CD4-positive, alpha-beta memory T cell (primary cell): ENCODE measurements around the gene GAPDH. TPM values are rescaled to one million over a fixed set of nuclear protein-coding genes. Genes with fewer than 3 reads are reported as not detected.

Experiments
- CTCF ChIA-PET: fragments of 350-600 bp; sonication (Branson Sonifier 250); formaldehyde crosslinking; loops from one replicate; lab custom pipeline; 2021; ENCODE audit warnings: inconsistent platforms; ENCODE audit not compliant: partially characterized antibody; lab: Charles Lee
- POLR2A ChIA-PET: fragments of 350-600 bp; sonication (Branson Sonifier 250); formaldehyde crosslinking; loops from one replicate; lab custom pipeline; 2021; ENCODE audit not compliant: partially characterized antibody; lab: Charles Lee
- DNase-seq, 5 donors: peaks; one replicate each; pipeline versions ENCODE4 v3.0.0 to v3.0.0-alpha.2; 2020 to 2022; ENCODE audit warnings: mixed read lengths in 1 of 5
- H3K27ac ChIP-seq: one replicate; pipeline ENCODE4 v1.7.0; 2013; ENCODE audit warnings: low read depth, low read length
- H3K27me3 ChIP-seq: 2 replicates; pipeline ENCODE4 v1.7.0; 2013; ENCODE audit warnings: mild to moderate bottlenecking, low read length, moderate library complexity; ENCODE audit not compliant: insufficient read depth
- H3K36me3 ChIP-seq: 2 replicates; pipeline ENCODE4 v1.7.0; 2013; ENCODE audit warnings: mild to moderate bottlenecking, low read length, moderate library complexity; ENCODE audit not compliant: insufficient read depth
- H3K4me1 ChIP-seq: 2 replicates; pipeline ENCODE4 v1.7.0; 2013; ENCODE audit warnings: mild to moderate bottlenecking, low read length, moderate library complexity; ENCODE audit not compliant: insufficient read depth
- H3K4me3 ChIP-seq, 2 donors: one replicate each; pipeline ENCODE4 v1.7.0; 2013; ENCODE audit warnings: low read length in 2 of 2, mild to moderate bottlenecking in 1 of 2
- H3K9me3 ChIP-seq, 2 donors: one replicate each; pipeline ENCODE4 v1.7.0; 2013; ENCODE audit warnings: low read length in 2 of 2, control low read depth in 1 of 2; ENCODE audit not compliant: control insufficient read depth in 1 of 2
- H3K27ac Mint-ChIP-seq, 7 donors: one replicate each; pipeline ENCODE4 v1.8.0; 2020 to 2021; ENCODE audit warnings: mixed read lengths in 7 of 7, mild to moderate bottlenecking in 6 of 7, inconsistent platforms in 3 of 7, moderate library complexity in 3 of 7
- H3K27me3 Mint-ChIP-seq, 2 donors: one replicate each; pipeline ENCODE4 v1.8.0; 2020 to 2021; ENCODE audit warnings: mixed read lengths in 2 of 2
- H3K36me3 Mint-ChIP-seq, 2 donors: one replicate each; pipeline ENCODE4 v1.8.0; 2020 to 2021; ENCODE audit warnings: mixed read lengths in 2 of 2, inconsistent platforms in 1 of 2, mild to moderate bottlenecking in 1 of 2
- H3K4me1 Mint-ChIP-seq, 4 donors: one replicate each; pipeline ENCODE4 v1.8.0; 2020 to 2021; ENCODE audit warnings: mixed read lengths in 4 of 4, mild to moderate bottlenecking in 1 of 4
- H3K4me3 Mint-ChIP-seq, 8 donors: one replicate each; pipeline ENCODE4 v1.8.0; 2020 to 2021; ENCODE audit warnings: mixed read lengths in 8 of 8, mild to moderate bottlenecking in 7 of 8, moderate library complexity in 6 of 8, inconsistent platforms in 3 of 8
- H3K9me3 Mint-ChIP-seq, 8 donors: one replicate each; pipeline ENCODE4 v1.8.0; 2020 to 2021; ENCODE audit warnings: mixed read lengths in 8 of 8, mild to moderate bottlenecking in 5 of 8, inconsistent platforms in 3 of 8, moderate library complexity in 1 of 8
- intact Hi-C: fragments of 100-400 bp; cut with micrococcal nuclease; formaldehyde crosslinking; loops from one replicate; pipeline ENCODE4 v1.15.1; 2023
- polyA plus RNA-seq, 2 donors: library from polyadenylated mRNA; unstranded; fragments of 300-500 nt; fragmentation: Illumina TruSeq; gene quantifications; one replicate each; pipeline ENCODE4 v1.2.3, GENCODE V29; 2021
- total RNA-seq, 2 experiments: library from RNA; stranded (reverse); gene quantifications; one replicate each; pipeline ENCODE4 v1.2.3, GENCODE V29; 2021

The GAPDH gene
- total and polyA plus RNA-seq, 4 experiments from 2014 or later: 474 to 2,185 (median 1,163) TPM

- Mint-ChIP-seq H3K4me1 (peaks cover 18 to 37% (median 26%) of the 10 kb centered on the region in 4 donors), H3K27me3 (no peaks in the 10 kb centered on the region), H3K4me3 (no peak overlapping the region), H3K36me3 (peaks cover 29 to 63% of the 10 kb centered on the region in 2 donors), H3K9me3 (no peaks in the 10 kb centered on the region), H3K27ac (peak overlapping the region in 2 of 7 donors; percentile 38 to 72)
- intact Hi-C loops: no loop called here
- H3K27me3 ChIP-seq: no peaks in the 10 kb centered on the region
- H3K4me3 ChIP-seq: no peak overlapping the region
- H3K9me3 ChIP-seq: no peaks in the 10 kb centered on the region
- H3K36me3 ChIP-seq: peaks cover 52% of the 10 kb centered on the region
- no peak for DNase-seq
- CTCF ChIA-PET: interaction anchor here (1.0 to 7.0 kb wide), 3 partner anchors 11 to 186 kb away, joined by 3 to 88 read pairs (median 61); partner anchors contain the start of gene GAPDH
- POLR2A ChIA-PET: interaction anchor here (6.3 kb wide), 1 partner anchor 12 kb away, joined by 66 read pairs; no protein-coding TSS in a partner anchor
- peaks cover 27% of the 10 kb centered on the region for H3K4me1 ChIP-seq
- H3K27ac ChIP-seq: no peak overlapping the region
Observed at GRCh38 chr12:6548966-6549683, 14.8 kb downstream of the GAPDH start.

GRCh38 chr12:6549684-6550151 lies 15.4 kb downstream of the GAPDH start:
- no peaks in the 10 kb centered on the region for H3K9me3 ChIP-seq
- H3K36me3 Mint-ChIP-seq: peaks cover 25 to 64% of the 10 kb centered on the region in 2 donors
- H3K4me1 ChIP-seq: peaks cover 33% of the 10 kb centered on the region
- DNase-seq: no peak
- no peak overlapping the region for H3K27ac Mint-ChIP-seq
- H3K4me3 Mint-ChIP-seq: no peak overlapping the region
- CTCF ChIA-PET: interaction anchor here (1.0 to 7.0 kb wide), 4 partner anchors 12 to 186 kb away, joined by 3 to 88 read pairs (median 35); partner anchors contain the start of gene GAPDH
- no peaks in the 10 kb centered on the region for H3K27me3 Mint-ChIP-seq
- H3K4me3 ChIP-seq: no peak overlapping the region
- POLR2A ChIA-PET: interaction anchor here (6.3 kb wide), 1 partner anchor 12 kb away, joined by 66 read pairs; no protein-coding TSS in a partner anchor
- intact Hi-C loops: no loop called here
- H3K27me3 ChIP-seq: no peaks in the 10 kb centered on the region
- H3K36me3 ChIP-seq: peaks cover 52% of the 10 kb centered on the region
- H3K4me1 Mint-ChIP-seq: peaks cover 24 to 43% (median 32%) of the 10 kb centered on the region in 4 donors
- no peaks in the 10 kb centered on the region for H3K9me3 Mint-ChIP-seq
- H3K27ac ChIP-seq: no peak overlapping the region

- Histone ChIP-seq H3K4me3 (no peak overlapping the region), H3K36me3 (peaks cover 52% of the 10 kb centered on the region), H3K27ac (no peak overlapping the region), H3K4me1 (peaks cover 37% of the 10 kb centered on the region), H3K27me3 (no peaks in the 10 kb centered on the region), H3K9me3 (no peaks in the 10 kb centered on the region)
- H3K27me3 Mint-ChIP-seq: no peaks in the 10 kb centered on the region
- H3K9me3 Mint-ChIP-seq: no peaks in the 10 kb centered on the region
- H3K4me1 Mint-ChIP-seq: peaks cover 29 to 49% (median 37%) of the 10 kb centered on the region in 4 donors
- peaks cover 25 to 69% of the 10 kb centered on the region in 2 donors for H3K36me3 Mint-ChIP-seq
- H3K27ac Mint-ChIP-seq: peak overlapping the region in 3 of 7 donors; percentile 42 to 57 (median 57)
- POLR2A ChIA-PET: interaction anchor here (6.3 kb wide), 1 partner anchor 13 kb away, joined by 66 read pairs; no protein-coding TSS in a partner anchor
- DNase-seq: no peak
- H3K4me3 Mint-ChIP-seq: no peak overlapping the region
- CTCF ChIA-PET: interaction anchor here (1.2 to 7.0 kb wide), 6 partner anchors 13 to 127 kb away, joined by 5 to 88 read pairs (median 14); partner anchors contain the start of genes GAPDH and NOP2
- intact Hi-C loops: no loop called here
Observed at GRCh38 chr12:6550294-6551062, 16.2 kb downstream of the GAPDH start.

- Mint-ChIP-seq H3K27ac (peak overlapping the region in 2 of 7 donors; percentile 11 to 83), H3K9me3 (no peaks in the 10 kb centered on the region), H3K4me1 (peaks cover 27 to 49% (median 39%) of the 10 kb centered on the region in 4 donors), H3K36me3 (peaks cover 19 to 64% of the 10 kb centered on the region in 2 donors), H3K4me3 (no peak overlapping the region), H3K27me3 (no peaks in the 10 kb centered on the region)
- no peak overlapping the region for H3K27ac ChIP-seq
- intact Hi-C loops: no loop called here
- ChIA-PET CTCF (interaction anchor here (1.2 to 7.0 kb wide), 6 partner anchors 13 to 127 kb away, joined by 5 to 88 read pairs (median 14); partner anchors contain the start of genes GAPDH and NOP2), POLR2A (interaction anchor here (1.9 to 6.3 kb wide), 2 partner anchors 13 to 81 kb away, joined by 7 to 66 read pairs; partner anchors contain the start of gene VAMP1)
- DNase-seq: no peak
- H3K4me3 ChIP-seq: no peak overlapping the region
- peaks cover 37% of the 10 kb centered on the region for H3K4me1 ChIP-seq
- no peaks in the 10 kb centered on the region for H3K9me3 ChIP-seq
- no peaks in the 10 kb centered on the region for H3K27me3 ChIP-seq
- peaks cover 46% of the 10 kb centered on the region for H3K36me3 ChIP-seq
Observed at GRCh38 chr12:6551063-6551461, 16.7 kb downstream of the GAPDH start.

- no peaks in the 10 kb centered on the region for H3K9me3 Mint-ChIP-seq
- DNase-seq: no peak
- CTCF ChIA-PET: interaction anchor here (1.2 to 7.0 kb wide), 7 partner anchors 12 to 228 kb away, joined by 3 to 88 read pairs (median 9); partner anchors contain the start of genes GAPDH and NOP2
- POLR2A ChIA-PET: interaction anchor here (1.9 to 6.3 kb wide), 2 partner anchors 14 to 81 kb away, joined by 7 to 66 read pairs; partner anchors contain the start of gene VAMP1
- H3K4me3 ChIP-seq: no peak overlapping the region
- H3K4me3 Mint-ChIP-seq: peak overlapping the region in 1 of 8 donors; percentile 29
- H3K27me3 ChIP-seq: no peaks in the 10 kb centered on the region
- intact Hi-C loops: no loop called here
- peaks cover 44% of the 10 kb centered on the region for H3K36me3 ChIP-seq
- H3K4me1 Mint-ChIP-seq: peaks cover 27 to 53% (median 42%) of the 10 kb centered on the region in 4 donors
- H3K27me3 Mint-ChIP-seq: no peaks in the 10 kb centered on the region
- H3K36me3 Mint-ChIP-seq: peaks cover 16 to 61% of the 10 kb centered on the region in 2 donors
- H3K27ac Mint-ChIP-seq: peak overlapping the region in 3 of 7 donors; percentile 11 to 83 (median 51)
- peaks cover 40% of the 10 kb centered on the region for H3K4me1 ChIP-seq
- no peak overlapping the region for H3K27ac ChIP-seq
- no peaks in the 10 kb centered on the region for H3K9me3 ChIP-seq
Observed at GRCh38 chr12:6551496-6552139, 17.3 kb downstream of the GAPDH start.

- H3K4me1 Mint-ChIP-seq: peaks cover 27 to 58% (median 44%) of the 10 kb centered on the region in 4 donors
- intact Hi-C loops: no loop called here
- H3K9me3 Mint-ChIP-seq: no peaks in the 10 kb centered on the region
- H3K4me1 ChIP-seq: peaks cover 45% of the 10 kb centered on the region
- ChIA-PET POLR2A (interaction anchor here (1.9 to 6.3 kb wide), 2 partner anchors 15 to 82 kb away, joined by 7 to 66 read pairs; partner anchors contain the start of gene VAMP1), CTCF (interaction anchor here (1.3 to 7.0 kb wide), 7 partner anchors 12 to 229 kb away, joined by 3 to 88 read pairs (median 9); partner anchors contain the start of gene GAPDH)
- H3K4me3 ChIP-seq: no peak overlapping the region
- no peak overlapping the region for H3K27ac ChIP-seq
- no peak for DNase-seq
- H3K36me3 ChIP-seq: peaks cover 39% of the 10 kb centered on the region
- H3K4me3 Mint-ChIP-seq: peak overlapping the region in 1 of 8 donors; percentile 31
- peak overlapping the region in 2 of 7 donors; percentile 17 to 40 for H3K27ac Mint-ChIP-seq
- H3K27me3 ChIP-seq: no peaks in the 10 kb centered on the region
- H3K9me3 ChIP-seq: no peaks in the 10 kb centered on the region
- H3K27me3 Mint-ChIP-seq: no peaks in the 10 kb centered on the region
- H3K36me3 Mint-ChIP-seq: peaks cover 11 to 56% of the 10 kb centered on the region in 2 donors
Observed at GRCh38 chr12:6552140-6552551, 17.8 kb downstream of the GAPDH start.
